ENCODE results near the gene WDR59.
"Not testable (repeated sequence)": the region's sequence is repeated elsewhere in the genome, so short reads cannot be mapped to it uniquely, and the experiment has no call there.

The WDR59 gene

GRCh38 chr16:75014318-75014717 lies 29.4 kb upstream of the WDR59 start:
- H3K9me3 ChIP-seq, result no peaks in the 10 kb centered on the region

GRCh38 chr16:75013123-75013522 lies 28.2 kb upstream of the WDR59 start:
- not testable (repeated sequence) for H3K4me3 ChIP-seq (ENCODE audit: low read depth, low read length); H3K36me3 ChIP-seq; DNase-seq; H3K9me3 ChIP-seq; H3K27me3 ChIP-seq; H3K4me1 ChIP-seq

More at GRCh38 chr16:75014318-75014717, 29.4 kb upstream of the WDR59 start:
- no peak for DNase-seq
- no peaks in the 10 kb centered on the region for H3K27me3 ChIP-seq
- no peaks in the 10 kb centered on the region for H3K36me3 ChIP-seq
- H3K4me3 ChIP-seq (ENCODE audit: low read depth, low read length), result no peak overlapping the region
- TF ChIP-seq CTCF (IDR thresholded peaks at IDR 0.05; ENCODE audit: low read depth, low read length), result no peak
- peaks cover 3% of the 10 kb centered on the region; the same call in 1 of the 2 replicates for H3K4me1 ChIP-seq

- Histone ChIP-seq H3K4me1 (peaks cover 3% of the 10 kb centered on the region; the same call in 1 of the 2 replicates), H3K27me3 (no peaks in the 10 kb centered on the region), H3K36me3 (no peaks in the 10 kb centered on the region), H3K9me3 (no peaks in the 10 kb centered on the region), H3K4me3 (ENCODE audit: low read depth, low read length) (no peak overlapping the region)
- TF ChIP-seq CTCF (IDR thresholded peaks at IDR 0.05; ENCODE audit: low read depth, low read length), result no peak
- no peak for DNase-seq
Measured at GRCh38 chr16:75012380-75013081, 27.6 kb upstream of the WDR59 start.

- no peak overlapping the region for H3K4me3 ChIP-seq (ENCODE audit: low read depth, low read length)
- no peaks in the 10 kb centered on the region for H3K9me3 ChIP-seq
- DNase-seq, result no peak
- H3K36me3 ChIP-seq, result no peaks in the 10 kb centered on the region
- H3K4me1 ChIP-seq, result peaks cover 3% of the 10 kb centered on the region; the same call in 1 of the 2 replicates
- H3K27me3 ChIP-seq, result no peaks in the 10 kb centered on the region
- no peak for TF ChIP-seq CTCF (IDR thresholded peaks at IDR 0.05; ENCODE audit: low read depth, low read length)
Measured at GRCh38 chr16:75011634-75012307, 26.8 kb upstream of the WDR59 start.

- Histone ChIP-seq H3K4me3 (ENCODE audit: low read depth, low read length) (no peak overlapping the region), H3K27me3 (no peaks in the 10 kb centered on the region), H3K4me1 (peaks cover 3% of the 10 kb centered on the region; the same call in 1 of the 2 replicates), H3K9me3 (no peaks in the 10 kb centered on the region), H3K36me3 (no peaks in the 10 kb centered on the region)
- no peak for DNase-seq
- TF ChIP-seq CTCF (IDR thresholded peaks at IDR 0.05; ENCODE audit: low read depth, low read length), result no peak
Measured at GRCh38 chr16:75010427-75010826, 25.5 kb upstream of the WDR59 start.

- Histone ChIP-seq H3K4me1 (peaks cover 10% of the 10 kb centered on the region), H3K4me3 (ENCODE audit: low read depth, low read length) (no peak overlapping the region), H3K27me3 (no peaks in the 10 kb centered on the region), H3K9me3 (no peaks in the 10 kb centered on the region), H3K36me3 (peaks cover 3% of the 10 kb centered on the region; the same call in 1 of the 2 replicates)
- no peak for TF ChIP-seq CTCF (IDR thresholded peaks at IDR 0.05; ENCODE audit: low read depth, low read length)
- no peak for DNase-seq
Measured at GRCh38 chr16:75007443-75007842, 22.5 kb upstream of the WDR59 start.
